Measurements from ENCODE around the gene ADORA2B.

Gene ADORA2B

GRCh38 chr17:15981646-15982580 lies 37.0 kb downstream of the ADORA2B start:
- DNase-seq (ENCODE audit: low read depth), result peak; percentile 86

- no peak for DNase-seq (ENCODE audit: low read depth)
Measured at GRCh38 chr17:15996322-15996721, 51.4 kb downstream of the ADORA2B start.

GRCh38 chr17:15998031-15998562 lies 53.2 kb downstream of the ADORA2B start:
- DNase-seq (ENCODE audit: low read depth), result no peak

GRCh38 chr17:15999141-15999973 lies 54.4 kb downstream of the ADORA2B start, which contains the start of the genes TTC19 and ZSWIM7:
Gene TTC19 (plus strand): TSS chr17:15999824. CDS start chr17:15999849, 25 bp downstream.
Gene ZSWIM7 (minus strand): TSS chr17:15999704. CDS start chr17:15999594, 110 bp downstream.
- DNase-seq (ENCODE audit: low read depth), result peak; percentile 94

- peak; percentile 25 for DNase-seq (ENCODE audit: low read depth)
Measured at GRCh38 chr17:15999974-16000827, 55.3 kb downstream of the ADORA2B start.

- DNase-seq (ENCODE audit: low read depth), result no peak
Measured at GRCh38 chr17:16001226-16001897, 56.4 kb downstream of the ADORA2B start.

GRCh38 chr17:16002708-16003260 lies 57.9 kb downstream of the ADORA2B start:
- DNase-seq (ENCODE audit: low read depth), result no peak

GRCh38 chr17:16003841-16004240 lies 58.9 kb downstream of the ADORA2B start:
- DNase-seq (ENCODE audit: low read depth), result no peak

GRCh38 chr17:16005636-16006035 lies 60.7 kb downstream of the ADORA2B start:
- no peak for DNase-seq (ENCODE audit: low read depth)

GRCh38 chr17:16007439-16007838 lies 62.5 kb downstream of the ADORA2B start:
- DNase-seq (ENCODE audit: low read depth), result no peak

GRCh38 chr17:16013943-16014407 lies 69.0 kb downstream of the ADORA2B start:
- DNase-seq (ENCODE audit: low read depth), result peak; percentile 77

GRCh38 chr17:16019347-16019746 lies 74.4 kb downstream of the ADORA2B start:
- DNase-seq (ENCODE audit: low read depth), result no peak

- no peak for DNase-seq (ENCODE audit: low read depth)
Measured at GRCh38 chr17:16023881-16024280, 79.0 kb downstream of the ADORA2B start.

GRCh38 chr17:16025202-16025601 lies 80.3 kb downstream of the ADORA2B start:
- DNase-seq (ENCODE audit: low read depth), result no peak
